Mucosa of descending colon (tissue), 3 donors: ENCODE data around the gene ATRNL1. TPM values are rescaled to one million over a fixed set of nuclear protein-coding genes. Genes with fewer than 3 reads are reported as not detected.

ENCODE experiments used
- ATAC-seq: fragments of 200-7000 bp; cut with Tn5 transposase; one replicate; pipeline ENCODE4 v1.9.1; 2020; ENCODE audit warnings: mild to moderate bottlenecking, moderate library complexity
- DNase-seq, 3 donors: peaks; one replicate each; pipeline ENCODE4 v3.0.0-alpha.2; 2020
- H3K36me3 ChIP-seq: fragments of 200-600 bp; one replicate; pipeline ENCODE4 v1.8.0; 2021; ENCODE audit warnings: low read depth, mild to moderate bottlenecking
- H3K4me1 ChIP-seq: fragments of 200-600 bp; one replicate; pipeline ENCODE4 v1.8.0; 2021; ENCODE audit warnings: low read depth, mild to moderate bottlenecking
- H3K4me3 ChIP-seq: fragments of 200-600 bp; one replicate; pipeline ENCODE4 v1.8.0; 2021; ENCODE audit warnings: mild to moderate bottlenecking
- H3K9me3 ChIP-seq: fragments of 200-600 bp; one replicate; pipeline ENCODE4 v1.8.0; 2021; ENCODE audit warnings: mild to moderate bottlenecking
- CTCF ChIP-seq: fragments of 200-600 bp; IDR thresholded peaks from one replicate; pipeline ENCODE4 v1.8.0; 2022; ENCODE audit warnings: antibody characterized with exemption, mild to moderate bottlenecking
- intact Hi-C, 2 donors: fragments of 100-400 bp; cut with DNase I in 1 of 2; cut with micrococcal nuclease in 1 of 2; formaldehyde crosslinking; loops; one replicate each; pipeline versions ENCODE4 v1.11.0 to v1.11.1; 2022; cut with DNase I, micrococcal nuclease
- total RNA-seq, 3 donors: library from RNA; stranded (reverse); fragmentation: NEBNext Ultra II Directional in 2 of 3; extraction: Animal tissue kit (Norgen Biotek cat#: 25700) in 2 of 3; gene quantifications; one replicate each; pipeline versions ENCODE4 v1.2.1 to v1.2.4, GENCODE V29; 2021 to 2023
- donor health status: DM: no; HTN: no; CAD: no; lungs with moderate emphysema.
- donor health status: DM: no; HTN: no; CAD: no.
- donor health status: DM: no; HTN: yes; CAD: no.

Gene ATRNL1
- total RNA-seq, 3 donors from 2014 or later: 0.58 to 61.7 (median 1.8) TPM

- H3K4me3 ChIP-seq: no peak overlapping the region
- no peak for DNase-seq
- TF ChIP-seq CTCF: no peak
- H3K4me1 ChIP-seq: no peaks in the 10 kb centered on the region
- H3K9me3 ChIP-seq: no peaks in the 10 kb centered on the region
- ATAC-seq: no peak
- H3K36me3 ChIP-seq: no peaks in the 10 kb centered on the region
- intact Hi-C loops: no loop called here
Observed at GRCh38 chr10:115939101-115939854, 846.1 kb downstream of the ATRNL1 start.

GRCh38 chr10:115941361-115941771 lies 848.2 kb downstream of the ATRNL1 start:
- no peaks in the 10 kb centered on the region for H3K9me3 ChIP-seq
- ATAC-seq: no peak
- no peak for DNase-seq
- H3K36me3 ChIP-seq: no peaks in the 10 kb centered on the region
- intact Hi-C loops: no loop called here
- no peak for TF ChIP-seq CTCF
- H3K4me3 ChIP-seq: no peak overlapping the region
- H3K4me1 ChIP-seq: no peaks in the 10 kb centered on the region

GRCh38 chr10:115942101-115942500 lies 848.9 kb downstream of the ATRNL1 start:
- Histone ChIP-seq H3K9me3 (no peaks in the 10 kb centered on the region), H3K36me3 (no peaks in the 10 kb centered on the region), H3K4me3 (no peak overlapping the region), H3K4me1 (no peaks in the 10 kb centered on the region)
- ATAC-seq (no peak), DNase-seq (no peak)
- no peak for TF ChIP-seq CTCF
- intact Hi-C loops: no loop called here

- intact Hi-C loops: no loop called here
- DNase-seq (no peak), ATAC-seq (no peak)
- Histone ChIP-seq H3K4me1 (no peaks in the 10 kb centered on the region), H3K9me3 (no peaks in the 10 kb centered on the region), H3K36me3 (no peaks in the 10 kb centered on the region), H3K4me3 (no peak overlapping the region)
- no peak for TF ChIP-seq CTCF
Observed at GRCh38 chr10:115944538-115944937, 851.4 kb downstream of the ATRNL1 start.

- Histone ChIP-seq H3K4me3 (no peak overlapping the region), H3K4me1 (no peaks in the 10 kb centered on the region), H3K36me3 (no peaks in the 10 kb centered on the region), H3K9me3 (no peaks in the 10 kb centered on the region)
- TF ChIP-seq CTCF: no peak
- intact Hi-C loops: no loop called here
- DNase-seq (no peak), ATAC-seq (no peak)
Observed at GRCh38 chr10:115945701-115946445, 852.7 kb downstream of the ATRNL1 start.
